Activated CD4-positive, alpha-beta T cell treated with anti-CD3 and anti-CD28 coated beads for 24 hours (primary cell): ENCODE data around the gene TRAF3.

Experiments used
- DNase-seq, 2 donors: peaks; one replicate each; pipeline ENCODE4 v3.0.0-alpha.2; 2020; ENCODE audit warnings: low read depth in 2 of 2

The TRAF3 gene

GRCh38 chr14:102938191-102938590 lies 160.9 kb downstream of the TRAF3 start:
- no peak for DNase-seq

DNA sequence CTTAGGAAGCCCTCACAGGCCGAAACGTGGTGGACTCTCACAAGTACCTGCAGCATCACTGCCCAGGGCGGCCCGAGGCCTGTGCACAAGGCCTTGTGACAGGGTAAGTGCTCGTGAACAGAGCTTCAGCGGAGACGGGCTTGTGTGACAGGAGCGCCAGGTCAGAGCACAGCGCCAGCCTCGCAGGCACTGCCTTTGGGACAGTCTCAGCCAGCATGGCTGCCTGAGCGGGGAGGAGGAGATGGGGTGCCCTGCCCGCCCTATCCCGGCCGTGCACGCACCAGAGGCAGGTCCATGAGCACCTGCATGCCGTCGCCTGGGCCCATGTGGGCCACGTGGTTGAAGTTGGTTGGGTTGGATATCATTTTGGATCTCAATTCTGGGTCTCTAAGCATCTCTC lies 162.1 kb downstream of the TRAF3 start:
- no peak for DNase-seq

DNA sequence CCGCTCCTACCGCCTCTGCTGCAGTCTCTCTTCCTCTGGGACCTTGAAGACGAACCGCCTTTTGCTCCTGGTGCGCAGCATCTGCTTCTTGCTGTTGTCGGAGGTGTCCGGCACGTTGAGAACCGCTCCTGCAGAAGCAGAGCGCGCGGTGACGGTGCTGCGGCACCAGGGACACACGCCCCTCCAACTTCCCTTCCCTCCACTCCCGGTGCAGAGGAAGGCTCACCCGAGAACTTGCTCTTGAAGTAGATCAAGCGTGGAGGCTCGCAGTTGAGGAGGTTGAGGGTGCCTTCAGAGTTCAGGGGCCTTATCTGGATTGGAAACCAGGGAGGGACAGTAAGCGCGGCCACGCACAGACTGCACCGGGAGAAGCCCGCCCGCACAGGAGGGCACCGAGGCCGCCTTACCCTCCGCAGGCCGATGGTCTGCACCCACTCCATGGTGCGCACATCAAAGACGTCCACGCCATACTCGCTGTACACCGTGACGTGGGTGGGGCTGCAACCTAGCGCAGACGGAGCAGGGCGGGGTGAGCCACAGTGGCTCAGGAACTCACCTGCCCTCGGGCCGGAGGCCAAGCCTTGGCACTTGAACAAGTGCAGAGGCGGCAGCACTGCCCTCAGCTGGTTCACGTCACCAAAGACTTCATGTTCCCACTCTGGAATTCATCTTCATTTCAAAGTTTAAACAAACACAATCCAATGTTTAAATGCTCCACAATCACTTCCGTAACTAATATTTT lies 162.7 kb downstream of the TRAF3 start:
- DNase-seq = no peak

GRCh38 chr14:102940729-102941362 lies 163.6 kb downstream of the TRAF3 start:
- DNase-seq = no peak

GRCh38 chr14:102941419-102942011 lies 164.3 kb downstream of the TRAF3 start:
- DNase-seq = no peak

DNA sequence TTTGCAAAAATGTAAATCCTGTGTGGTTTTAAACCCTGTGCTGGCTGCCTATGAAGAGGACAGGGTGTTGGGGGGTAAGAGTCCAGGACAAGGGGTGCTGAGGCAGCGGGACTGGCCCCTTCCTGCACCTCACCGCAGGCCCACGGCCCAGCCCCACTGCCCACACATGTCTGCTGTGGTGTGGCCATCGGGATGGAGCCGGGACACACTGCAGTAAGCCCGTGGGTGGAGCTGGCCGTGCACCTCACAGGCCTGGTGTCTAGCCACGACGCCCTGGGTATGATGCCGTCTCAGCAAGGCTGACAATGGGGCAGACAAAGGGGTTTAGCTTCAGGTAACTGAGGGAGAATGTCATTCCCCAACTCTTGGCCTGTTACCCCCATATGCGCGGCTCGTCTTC lies 164.8 kb downstream of the TRAF3 start:
- DNase-seq = no peak

DNA sequence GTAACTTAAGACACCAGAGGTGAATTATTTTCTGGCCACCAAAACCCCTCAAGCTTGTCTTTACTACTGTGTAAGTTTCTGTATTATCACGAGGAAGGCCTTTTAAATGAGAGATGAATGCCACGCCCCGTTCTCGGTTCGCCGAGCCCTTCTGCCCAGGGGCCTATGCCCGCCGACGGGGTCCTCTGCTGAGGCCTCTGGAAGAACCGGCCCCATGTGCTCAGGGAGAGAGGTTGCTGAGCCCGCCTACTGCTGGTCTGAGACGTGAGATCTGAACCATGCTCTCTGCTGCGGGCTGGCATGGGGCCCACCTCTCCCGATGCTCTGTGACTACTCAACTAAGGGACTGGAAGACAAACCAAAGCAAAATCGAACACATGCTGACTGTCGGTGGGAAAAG lies 166.2 kb downstream of the TRAF3 start:
- DNase-seq = no peak

DNA sequence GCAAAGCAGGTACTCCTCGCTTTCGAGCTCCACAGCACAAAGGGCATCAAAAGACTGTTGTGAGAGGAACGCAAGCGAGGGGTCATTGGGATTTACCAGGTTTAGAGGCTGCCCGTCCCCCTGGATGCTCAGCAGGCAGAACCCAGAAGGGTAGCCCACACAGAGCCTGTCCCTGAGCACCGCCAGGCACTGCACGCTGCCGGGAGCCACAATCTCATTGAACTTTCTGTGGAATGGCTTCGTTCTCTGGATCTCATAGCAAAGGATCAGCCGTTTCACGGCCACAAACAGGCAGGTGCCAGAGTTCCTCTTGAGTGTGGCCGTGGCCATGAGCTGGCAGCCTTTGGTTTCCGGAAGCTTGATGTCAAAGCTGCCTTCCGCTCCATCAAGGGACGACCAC lies 166.7 kb downstream of the TRAF3 start:
- no peak for DNase-seq

DNA sequence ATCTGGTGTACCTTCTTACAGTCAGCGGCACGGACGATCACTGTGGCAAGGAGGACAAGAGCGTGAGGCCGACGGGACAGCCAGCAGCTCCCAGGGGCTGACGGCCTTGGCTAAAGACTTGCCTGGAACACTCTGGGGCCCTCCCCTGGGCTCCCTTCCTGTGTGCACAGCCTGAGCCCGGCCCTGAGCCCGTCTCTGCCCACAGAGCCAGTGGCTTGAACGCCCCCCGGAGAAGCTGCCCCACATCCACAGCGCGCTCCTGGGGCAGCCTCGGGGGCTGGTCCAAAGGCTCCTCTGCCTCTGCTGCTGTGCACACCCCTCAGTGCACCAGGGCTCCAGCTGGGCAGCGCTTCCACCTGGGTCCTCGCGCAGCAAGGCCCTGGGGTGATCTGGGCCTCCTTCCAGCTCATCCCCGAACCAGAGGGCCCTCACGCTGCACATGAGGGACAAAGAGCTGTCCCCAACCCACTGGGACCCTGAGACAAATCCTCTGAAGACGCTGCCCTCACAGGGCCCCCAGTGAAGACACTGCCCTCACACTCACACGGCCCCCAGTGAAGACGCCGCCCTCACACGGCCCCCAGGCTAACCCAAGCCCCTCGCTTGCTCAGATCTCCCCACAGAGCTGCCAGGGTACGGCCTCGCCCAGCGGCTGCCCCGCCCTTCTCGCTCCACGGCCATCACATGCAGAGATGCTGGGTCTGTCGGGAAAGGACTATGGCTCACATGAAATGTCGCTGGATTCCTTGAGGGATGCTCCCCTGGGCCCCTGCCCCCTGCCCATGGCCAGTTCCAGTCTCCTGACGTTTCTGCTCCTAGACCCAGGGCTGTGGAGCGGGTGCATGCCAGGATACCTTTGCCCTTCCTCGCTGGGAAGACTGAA lies 167.4 kb downstream of the TRAF3 start:
- no peak for DNase-seq

DNA sequence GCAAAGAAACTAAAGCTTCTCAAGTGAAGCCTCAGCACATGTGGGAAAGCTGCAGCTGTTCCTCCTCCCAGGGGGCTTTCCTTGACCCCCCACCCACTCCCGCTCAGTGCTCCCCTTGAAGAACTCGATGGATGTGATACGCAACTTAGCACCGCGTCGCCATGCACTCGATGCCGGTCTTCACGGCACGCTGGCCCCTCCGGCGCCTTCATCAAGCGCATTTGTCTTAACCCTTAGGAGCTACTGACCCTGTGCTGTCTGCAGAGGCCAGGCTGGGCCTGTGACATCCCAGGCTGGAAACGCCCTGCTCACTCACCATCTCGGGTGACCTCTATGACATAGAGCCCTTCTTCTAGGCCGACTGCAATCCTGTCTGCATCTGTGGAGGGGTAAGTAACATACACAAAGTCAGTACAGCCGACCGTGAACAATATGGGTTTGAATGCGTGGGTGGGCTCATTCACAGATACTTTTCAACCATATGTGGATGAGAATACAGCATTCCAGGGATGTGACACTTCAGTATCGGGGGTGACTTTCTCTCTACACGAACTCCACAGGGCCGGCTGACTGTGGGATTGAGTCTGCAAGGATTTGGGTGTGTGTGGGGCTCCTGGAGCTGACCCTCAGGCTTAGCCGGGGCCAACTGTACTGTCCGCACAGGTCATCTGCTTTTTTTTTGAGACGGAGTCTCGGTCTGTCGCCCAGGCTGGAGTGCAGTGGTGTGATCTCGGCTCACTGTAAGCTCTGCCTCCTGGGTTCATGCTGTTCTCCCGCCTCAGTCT lies 168.3 kb downstream of the TRAF3 start:
- no peak for DNase-seq

DNA sequence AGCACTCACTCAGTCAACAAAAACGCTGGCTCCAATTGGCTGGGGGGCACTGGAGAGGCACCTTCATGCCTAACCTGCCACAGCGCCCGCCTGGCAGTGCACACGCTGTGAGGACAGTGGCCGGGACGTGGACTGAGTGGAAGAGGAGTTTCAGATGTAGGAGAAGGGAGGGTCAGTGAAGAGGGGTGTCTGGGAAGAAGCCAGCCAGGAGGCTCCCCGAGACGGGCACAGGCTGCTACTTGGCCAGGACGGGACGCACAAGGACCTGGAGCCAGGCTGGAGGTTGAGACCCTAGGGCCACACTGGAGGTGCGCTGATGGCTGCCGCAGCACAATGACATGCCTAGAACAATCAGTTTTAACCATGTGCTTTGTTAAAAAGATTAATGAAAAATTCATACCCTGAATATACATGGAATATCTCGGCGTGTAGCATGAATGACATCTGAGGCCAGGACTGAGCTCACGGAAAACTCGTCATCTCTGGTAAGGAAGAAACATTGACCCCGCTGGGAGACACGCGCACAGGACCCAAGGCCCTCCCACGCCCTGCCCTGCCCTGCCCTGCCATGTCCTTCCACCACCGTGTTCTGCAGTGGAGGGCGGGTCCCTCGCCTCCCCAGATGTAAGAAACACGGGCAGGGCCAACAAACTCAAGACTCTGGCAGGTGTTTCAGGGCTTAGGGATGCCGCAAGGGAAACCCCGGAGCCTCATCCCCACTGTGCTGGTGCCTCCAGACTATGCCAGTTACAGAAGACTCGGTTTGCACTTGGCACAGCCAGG lies 170.3 kb downstream of the TRAF3 start:
- DNase-seq = no peak

DNA sequence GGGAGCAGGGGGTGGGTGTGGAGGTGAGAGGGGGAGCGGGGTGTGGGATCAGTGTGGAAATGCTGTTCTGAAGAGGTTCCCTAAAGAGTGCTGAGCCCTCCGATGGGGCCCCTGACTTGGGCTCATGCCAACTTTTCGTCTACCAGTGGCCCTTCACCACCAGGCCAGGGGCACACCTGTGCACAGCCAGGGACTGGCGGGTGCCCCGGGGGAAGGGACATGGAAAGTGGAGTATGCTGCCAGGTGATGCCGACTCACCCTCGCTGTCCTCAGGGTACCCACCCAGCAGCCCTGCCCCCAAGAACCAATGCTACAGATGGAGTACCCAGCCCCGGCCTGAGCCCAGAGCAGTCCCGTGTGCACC lies 171.4 kb downstream of the TRAF3 start:
- DNase-seq = no peak

DNA sequence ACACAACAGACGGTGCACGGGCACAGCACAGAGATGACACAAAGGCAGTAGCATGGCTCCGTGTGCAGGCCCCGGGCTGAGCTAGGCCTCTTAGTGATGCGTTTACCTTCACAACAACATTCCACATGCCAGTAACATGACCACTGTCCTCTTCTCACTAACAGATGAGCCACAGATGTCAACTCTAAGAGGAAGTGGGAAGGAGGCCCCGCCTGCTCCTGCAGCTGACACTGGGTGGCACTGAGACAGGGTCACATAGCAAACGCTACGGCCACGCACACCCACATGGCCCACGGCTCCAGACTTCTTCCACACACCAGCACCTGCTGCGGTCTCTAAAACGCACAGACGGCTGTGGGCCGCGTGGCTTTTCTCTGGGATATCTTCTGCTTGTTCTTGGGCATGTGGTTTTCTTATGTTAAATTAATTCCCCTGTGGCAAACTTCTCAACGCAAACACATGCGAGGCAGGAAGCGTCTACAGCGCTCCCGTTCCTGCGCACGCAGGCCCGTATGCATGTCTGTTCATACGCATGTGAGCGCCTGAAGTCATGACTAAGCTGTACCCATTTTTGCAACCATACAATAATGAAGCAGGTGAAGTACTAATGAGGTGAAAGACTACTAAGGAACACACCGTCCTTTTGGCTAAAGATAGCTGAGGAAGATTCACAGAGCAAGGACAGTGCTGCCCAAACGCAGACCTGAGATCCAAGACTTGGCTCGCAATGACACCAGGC lies 172.0 kb downstream of the TRAF3 start:
- peak in 1 of 2 donors; percentile 16 for DNase-seq

- DNase-seq = no peak
Measured at GRCh38 chr14:102949801-102950451, 172.7 kb downstream of the TRAF3 start.

DNA sequence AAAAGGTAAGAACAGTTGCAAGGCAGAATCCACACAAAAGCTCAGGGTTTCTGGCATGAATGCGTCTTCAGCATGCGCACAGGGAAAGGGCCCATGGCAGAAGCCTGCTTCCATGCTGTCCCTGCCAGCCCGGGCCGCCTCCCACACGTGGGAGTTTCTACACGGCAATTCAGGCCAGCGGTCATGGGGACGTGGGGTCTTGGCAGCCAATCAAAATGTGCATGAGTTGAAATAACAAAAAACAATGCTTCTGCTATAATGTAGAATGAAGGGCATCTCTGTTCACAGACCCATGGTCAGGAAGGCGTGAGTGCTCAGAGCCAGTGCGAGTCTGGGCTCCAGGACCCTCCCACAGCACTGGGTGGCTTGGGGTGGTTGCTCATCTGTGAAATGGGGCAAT lies 173.8 kb downstream of the TRAF3 start:
- DNase-seq = no peak

DNA sequence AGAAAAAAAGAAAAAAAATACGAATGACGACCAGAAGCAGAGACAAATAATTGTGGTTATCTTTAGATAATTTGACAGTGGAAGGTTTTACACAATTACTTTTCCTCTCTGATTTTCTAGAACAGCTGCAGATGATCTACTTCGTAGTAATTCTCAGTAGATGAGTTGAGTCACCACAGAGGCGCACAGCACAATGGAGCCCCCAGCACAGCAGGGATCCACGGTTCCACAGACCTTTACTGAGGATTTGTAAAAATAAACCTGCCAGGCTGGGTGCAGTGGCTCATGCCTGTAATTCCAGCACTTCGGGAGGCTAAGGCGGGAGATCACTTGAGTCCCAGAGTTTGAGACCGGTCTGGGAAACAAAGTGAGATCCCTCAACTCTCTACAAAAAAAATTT lies 174.6 kb downstream of the TRAF3 start:
- DNase-seq = no peak

GRCh38 chr14:102952276-102952675 lies 175.0 kb downstream of the TRAF3 start:
- DNase-seq = no peak

GRCh38 chr14:102953100-102953499 lies 175.9 kb downstream of the TRAF3 start:
- DNase-seq = no peak

DNA sequence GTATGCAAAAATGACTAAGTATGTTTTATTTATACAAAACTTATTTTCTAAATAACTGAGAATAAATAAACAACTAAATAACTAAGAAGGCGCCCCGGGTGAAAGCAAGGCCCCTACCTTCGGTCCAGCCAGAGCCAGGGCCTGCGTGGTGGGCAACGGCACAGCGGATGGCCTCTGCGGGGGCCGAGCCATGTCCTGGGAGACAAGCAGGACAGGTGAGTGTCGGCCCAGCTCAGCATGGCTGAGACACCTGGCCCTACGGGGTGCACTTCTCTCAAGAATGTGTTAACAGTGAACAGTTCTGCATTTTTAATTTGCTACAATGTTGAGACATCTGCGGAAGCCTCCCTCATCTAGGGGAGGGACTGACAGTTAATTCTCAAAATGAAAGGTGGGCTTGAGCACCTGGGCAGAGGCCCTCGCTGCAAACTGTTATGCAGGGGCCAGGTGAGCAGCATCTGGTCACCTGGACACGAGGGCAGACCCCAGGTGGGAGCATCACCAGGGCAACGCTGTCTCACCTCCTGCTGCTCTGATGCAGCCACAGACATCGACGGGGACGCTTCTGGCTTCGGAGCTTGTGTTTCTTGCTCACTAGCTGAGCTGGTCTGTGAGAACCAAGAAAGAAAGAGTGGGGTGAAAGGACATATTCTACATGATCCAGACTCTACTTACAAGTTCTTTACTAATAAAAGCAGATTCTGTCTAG lies 177.0 kb downstream of the TRAF3 start:
- DNase-seq = no peak
